GM21367 (cell line): ENCODE results near the gene CKAP5.
A peak's percentile ranks its signal among the peaks of the same experiment; 100 is the strongest.

Experiments used
- ATAC-seq: cut with Tn5 transposase; IDR thresholded peaks from one replicate; pipeline ENCODE4 v1.9.1; 2021; ENCODE audit not compliant: unreplicated experiment

CKAP5 gene

DNA sequence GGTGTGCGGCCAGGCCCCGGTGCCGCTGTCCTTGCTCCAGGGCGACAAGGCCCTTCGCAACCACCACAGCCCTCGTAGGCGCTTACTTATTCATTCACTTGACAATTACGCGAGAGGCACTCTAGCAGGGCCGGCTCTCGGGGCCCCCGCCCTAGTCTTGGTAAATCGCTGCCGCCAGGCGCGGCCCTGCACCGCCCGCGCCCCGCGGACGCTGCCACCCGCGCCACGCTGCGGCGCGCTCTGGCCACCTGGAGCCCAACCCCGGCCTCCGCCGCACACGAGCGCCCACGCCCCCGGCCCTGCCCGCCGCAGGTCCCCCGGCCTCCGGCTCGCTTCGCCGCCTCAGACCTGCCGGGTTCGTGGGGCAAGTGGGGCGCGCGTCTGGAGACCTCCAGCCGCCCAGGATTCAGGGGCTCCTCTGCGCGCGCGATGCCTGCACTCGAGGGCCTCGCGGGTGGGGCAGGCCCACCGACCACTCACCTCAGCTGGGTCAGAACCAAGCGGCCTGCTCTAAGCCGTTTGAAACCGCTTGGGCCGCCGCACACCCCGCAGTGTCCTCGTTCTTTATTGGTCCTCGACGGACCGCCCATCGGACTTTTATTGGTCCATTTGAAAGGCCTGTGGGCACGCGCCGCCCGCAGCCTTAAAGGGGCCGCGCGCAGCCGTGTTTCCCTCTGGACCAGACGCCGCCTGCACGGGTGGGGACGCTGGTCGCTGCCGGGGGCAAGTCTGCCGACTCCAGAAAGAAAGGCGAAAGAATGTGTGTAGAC, at the start of gene CKAP5:
TSS of gene CKAP5 (minus strand) at position 541 of the 770 bp plus-strand sequence. CDS start 25,049 bp downstream, outside the sequence.
- peak; percentile 94 for ATAC-seq

DNA sequence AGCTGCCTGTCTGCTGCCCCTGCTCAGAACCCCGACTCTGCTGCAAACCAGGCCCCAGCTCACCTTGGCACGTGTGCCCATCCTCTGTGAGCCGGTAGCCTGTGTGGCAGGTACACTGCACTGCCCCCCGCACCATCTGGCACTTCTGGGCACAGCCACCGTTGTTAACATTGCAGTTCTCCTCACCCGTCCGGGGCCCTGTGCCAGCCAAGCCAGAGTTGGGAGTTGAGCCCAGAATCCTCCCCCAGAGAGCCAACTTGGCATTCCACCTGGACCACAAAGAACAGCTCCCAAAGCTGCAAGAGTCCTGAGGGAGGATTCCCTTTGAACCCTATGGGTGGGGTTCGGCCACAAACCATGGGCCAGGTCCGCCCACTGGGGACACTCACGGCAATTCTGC, 49.7 kb upstream of the CKAP5 start:
- ATAC-seq, result no peak

DNA sequence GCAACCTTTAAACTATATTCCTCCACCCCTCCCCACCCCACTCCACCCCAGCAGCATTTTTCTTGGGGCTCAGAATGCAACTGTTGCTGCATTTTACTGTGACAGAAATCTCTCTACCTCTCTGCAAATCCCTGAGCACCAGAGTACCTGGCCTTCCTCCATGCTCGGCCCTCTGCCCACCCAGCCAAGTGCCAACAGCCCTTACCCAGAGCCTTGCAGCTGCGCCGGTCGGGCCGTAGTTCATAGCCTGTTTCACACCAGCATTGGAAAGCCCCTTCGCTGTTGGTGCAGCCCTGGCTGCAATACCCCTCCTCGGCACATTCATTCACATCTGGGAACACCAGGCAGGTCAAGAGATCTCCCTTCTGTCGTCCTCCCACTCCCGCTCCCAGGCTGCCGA, 48.9 kb upstream of the CKAP5 start:
- no peak for ATAC-seq

DNA sequence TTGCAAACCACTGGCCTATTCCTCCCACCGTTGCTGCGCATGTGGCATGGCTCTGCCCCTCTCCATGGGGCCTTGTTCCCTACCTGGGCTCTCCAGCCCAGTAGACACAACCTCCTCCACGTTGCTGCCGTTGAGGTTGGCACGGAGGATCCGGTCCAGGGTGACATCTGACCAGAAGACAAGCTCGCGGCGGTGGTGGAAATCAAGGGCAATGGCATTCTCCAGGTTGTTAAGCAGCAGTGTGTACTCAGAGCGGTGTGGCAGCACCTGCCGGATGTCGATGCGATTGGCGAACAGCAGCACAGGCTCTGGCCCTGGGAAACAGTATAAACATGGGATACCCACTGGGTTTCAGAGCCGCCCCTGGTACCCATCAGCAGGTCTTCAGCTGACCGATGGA, 48.4 kb upstream of the CKAP5 start:
- ATAC-seq, result no peak

DNA sequence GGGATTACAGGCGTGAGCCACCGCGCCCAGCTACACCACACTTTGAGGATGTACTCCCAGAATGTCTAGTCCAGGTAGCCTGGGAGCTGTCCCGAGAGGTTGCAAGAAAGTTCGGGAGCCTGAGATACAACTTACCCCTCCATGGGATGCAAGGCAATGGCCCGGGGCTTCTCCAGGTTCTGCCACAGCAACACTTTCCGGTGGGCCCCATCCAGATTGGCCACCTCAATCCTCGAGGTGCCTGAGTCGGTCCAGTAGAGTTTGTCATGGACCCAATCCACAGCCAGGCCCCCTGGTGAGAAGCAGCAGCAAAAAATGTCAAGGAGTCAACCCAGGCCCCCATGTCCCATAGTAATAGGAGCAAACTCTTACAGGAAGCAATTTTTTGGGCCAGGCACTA, 46.8 kb upstream of the CKAP5 start:
- ATAC-seq, result no peak

DNA sequence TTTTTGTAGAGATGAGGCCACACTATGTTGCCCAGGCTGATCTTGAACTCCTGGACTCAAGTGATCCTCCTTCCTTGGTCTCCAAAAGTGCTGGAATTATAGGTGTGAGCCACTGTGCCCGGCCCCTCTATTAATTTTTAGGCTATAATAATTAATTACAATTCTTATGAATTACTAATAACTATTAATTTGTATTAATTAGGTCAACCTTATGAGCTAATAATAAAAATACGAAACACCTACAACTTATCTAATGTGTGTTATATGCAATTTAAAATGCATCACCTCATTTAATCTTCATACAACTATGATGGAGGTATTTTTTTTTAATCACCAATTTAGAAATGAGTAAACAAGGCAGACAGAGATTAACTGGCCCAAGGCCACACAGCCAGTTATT, 46.0 kb upstream of the CKAP5 start:
- ATAC-seq, result no peak

DNA sequence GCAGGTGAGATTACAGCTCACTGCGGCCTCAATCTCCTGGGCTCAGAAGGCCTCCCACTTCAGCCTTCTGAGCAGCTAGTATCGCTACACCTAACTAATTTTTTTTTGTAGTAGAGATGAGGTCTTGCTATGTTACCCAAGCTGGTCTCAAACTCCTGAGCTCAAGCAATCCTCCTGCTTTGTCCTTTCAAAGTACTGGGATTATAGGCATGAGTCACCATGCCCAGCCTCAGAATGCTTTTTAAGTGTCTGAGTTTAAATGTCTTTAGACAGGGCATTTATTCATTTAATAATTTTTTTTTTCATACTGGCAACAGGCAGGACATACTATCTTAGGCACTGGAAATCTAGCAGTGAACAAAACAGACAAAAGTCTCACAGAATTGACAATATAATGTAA, 44.6 kb upstream of the CKAP5 start:
- no peak for ATAC-seq

DNA sequence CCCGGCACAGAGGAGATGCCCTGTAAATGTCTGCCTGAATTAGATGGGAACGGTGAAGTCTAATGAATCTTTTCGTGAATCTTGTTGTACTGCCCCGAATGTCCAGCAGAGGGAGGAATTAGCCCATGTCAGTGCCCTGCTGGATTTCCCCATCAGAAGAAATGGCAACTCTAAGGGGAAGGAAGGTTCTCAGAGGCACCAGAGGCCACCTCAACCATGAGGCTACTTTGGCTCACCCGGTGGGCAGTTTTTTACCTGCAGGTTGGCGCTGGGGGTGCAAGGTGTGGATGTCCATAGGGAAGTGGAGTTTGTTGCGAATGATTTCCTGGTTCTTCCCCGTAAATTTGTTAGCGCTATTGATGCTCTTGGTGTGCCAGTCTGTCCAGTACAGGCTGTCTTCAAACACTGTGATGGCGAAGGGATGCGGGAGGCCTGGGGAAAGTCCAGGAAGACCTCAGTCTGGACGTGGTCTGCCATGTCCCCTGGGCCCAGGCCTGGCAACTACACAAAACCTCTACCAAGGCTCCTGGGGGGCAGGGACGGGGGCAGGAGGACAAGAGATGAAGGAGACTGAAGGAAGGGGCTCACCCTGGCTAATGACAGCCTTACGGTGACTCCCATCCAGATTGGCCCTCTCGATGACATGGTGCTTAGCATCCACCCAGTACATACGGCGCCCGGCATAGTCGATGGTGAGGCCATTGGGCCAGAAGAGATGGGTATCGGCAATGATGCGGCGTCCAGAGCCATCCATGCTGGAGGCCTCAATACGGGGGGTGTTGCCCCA, 43.8 kb upstream of the CKAP5 start:
- no peak for ATAC-seq

DNA sequence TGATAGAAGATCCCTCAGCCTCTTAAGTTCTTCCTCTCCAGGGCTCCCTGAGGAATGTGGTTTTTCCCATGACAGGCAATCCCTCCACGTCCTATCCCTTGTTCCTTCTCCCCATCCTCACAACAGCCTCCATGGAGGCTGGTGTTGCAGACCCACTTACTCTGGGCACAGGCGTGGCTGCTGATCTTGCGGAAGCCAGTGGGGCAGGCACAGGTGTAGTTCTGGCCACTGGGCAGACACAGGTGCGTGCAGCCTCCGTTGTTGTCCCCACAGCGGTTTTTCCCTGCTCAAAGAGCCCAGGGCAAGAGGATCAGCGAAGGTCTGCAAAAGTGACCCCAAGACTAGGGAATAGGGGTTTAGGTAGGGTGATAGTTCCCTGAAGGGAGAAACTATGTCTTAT, 43.2 kb upstream of the CKAP5 start:
- no peak for ATAC-seq

DNA sequence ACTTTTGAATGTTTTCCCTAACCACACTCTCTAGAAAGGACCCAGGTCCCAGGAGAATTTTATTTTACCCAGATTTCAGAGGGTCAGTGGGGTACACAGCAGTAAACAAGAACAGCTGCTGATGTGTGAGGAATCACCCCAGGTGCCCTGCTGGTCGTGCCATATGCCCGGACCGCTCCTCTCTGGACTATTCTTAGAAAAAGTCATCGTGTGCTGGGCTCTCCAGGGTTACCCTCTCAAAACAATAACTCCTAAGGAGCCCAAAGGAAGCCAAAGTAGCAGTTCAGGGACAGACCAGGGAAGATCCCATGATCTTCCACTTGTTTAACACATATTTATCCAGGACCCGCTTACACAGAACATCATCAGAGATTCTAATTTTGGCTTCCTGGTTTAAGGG, 42.6 kb upstream of the CKAP5 start:
- ATAC-seq, result no peak

DNA sequence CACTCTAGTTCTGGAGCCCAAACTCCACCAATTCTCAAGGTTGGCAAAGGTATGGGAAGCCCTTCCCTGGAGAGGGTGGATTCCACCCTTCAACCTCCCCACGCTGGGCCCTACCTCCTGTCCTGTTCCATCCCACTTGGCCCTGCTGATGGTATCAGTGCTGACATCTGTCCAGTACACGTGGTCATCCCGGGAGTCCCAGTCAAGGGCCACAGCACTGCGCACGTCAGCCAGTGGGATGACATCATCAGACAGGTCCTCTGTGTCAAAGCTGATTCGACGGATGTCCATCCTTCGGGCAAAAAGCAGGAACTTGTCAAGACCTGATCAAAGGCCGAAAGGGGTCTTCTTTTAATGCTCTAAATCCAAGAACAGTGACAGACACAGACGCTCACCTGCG, 40.1 kb upstream of the CKAP5 start:
- no peak for ATAC-seq

DNA sequence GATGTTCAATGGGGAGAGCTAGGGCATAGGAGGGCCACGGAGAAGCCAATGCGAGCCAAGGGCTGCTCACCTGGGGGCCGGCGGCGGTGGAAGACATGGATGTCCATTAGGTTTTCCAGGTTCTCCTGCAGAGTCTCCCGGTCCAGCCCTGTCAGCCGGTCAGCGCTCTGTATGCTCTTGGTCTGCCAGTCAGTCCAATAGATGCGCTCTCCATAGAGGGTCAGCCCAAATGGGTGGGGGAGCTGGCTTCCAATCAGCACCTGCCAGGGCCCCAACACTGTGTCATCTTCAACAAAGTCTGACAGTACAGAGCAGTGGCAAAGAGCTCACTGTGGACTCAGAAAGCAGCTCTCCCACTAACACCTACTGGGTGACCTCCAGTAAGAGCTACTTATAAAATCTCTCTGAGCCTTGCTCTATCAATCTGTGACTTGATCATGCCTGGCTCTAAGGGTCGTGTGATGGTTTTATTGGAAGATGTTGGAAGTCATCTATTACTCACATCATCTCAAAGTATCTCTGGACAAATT, 33.0 kb upstream of the CKAP5 start:
- no peak for ATAC-seq

DNA sequence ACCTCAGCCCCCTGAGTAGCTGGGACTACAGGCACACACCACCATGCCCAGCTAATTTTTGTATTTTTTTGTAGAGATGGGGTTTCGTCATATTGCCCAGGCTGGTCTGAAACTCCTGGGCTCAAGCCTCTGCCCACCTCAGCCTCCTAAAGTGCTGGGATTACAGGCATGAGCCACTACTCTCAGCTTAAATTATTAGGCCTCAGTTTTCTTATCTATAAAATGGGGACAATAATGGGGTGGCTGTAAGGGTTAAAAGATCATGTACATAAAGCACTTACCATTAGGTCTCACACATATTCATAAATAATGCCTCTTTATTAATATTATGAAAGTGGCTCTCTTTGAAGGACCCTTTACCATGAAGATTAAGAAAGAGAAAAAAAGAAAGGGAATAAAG, 31.5 kb upstream of the CKAP5 start:
- ATAC-seq, result no peak

DNA sequence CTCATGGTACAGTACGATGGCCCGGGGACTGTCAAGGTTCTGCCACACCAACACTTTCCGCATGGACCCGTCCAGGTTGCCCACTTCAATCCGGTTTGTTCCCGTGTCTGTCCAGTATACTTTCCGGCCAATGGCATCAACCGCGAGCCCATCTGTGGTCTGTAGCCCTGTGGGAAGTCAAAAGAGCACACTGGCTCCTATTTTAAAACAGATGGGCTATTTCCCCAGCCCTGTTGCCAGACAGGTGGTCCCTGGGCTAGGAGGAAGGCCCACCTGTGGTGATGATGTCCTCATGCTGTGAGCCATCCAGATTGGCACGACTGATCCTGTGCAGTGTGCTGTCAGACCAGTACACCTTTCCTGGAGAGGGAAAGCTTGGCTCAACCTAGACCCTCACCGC, 30.4 kb upstream of the CKAP5 start:
- no peak for ATAC-seq

DNA sequence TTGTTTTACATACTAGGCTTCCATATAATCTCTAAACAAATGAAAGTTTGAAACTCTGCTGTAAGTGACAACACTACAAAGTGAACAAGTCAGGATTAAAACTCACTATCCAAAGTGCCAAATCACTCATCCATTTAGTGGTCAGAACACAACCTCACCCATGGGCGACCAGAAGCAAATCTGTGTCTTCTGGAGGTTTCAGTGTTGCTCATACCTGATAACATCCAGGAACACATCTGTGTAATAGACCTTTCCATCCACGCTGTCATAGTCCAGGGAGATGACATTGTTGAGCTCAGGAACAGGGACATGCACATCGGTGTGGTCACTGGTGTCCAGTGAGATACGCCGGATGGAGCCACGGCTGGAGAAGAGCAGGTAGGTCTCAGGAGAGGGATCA, 28.5 kb upstream of the CKAP5 start:
- no peak for ATAC-seq

DNA sequence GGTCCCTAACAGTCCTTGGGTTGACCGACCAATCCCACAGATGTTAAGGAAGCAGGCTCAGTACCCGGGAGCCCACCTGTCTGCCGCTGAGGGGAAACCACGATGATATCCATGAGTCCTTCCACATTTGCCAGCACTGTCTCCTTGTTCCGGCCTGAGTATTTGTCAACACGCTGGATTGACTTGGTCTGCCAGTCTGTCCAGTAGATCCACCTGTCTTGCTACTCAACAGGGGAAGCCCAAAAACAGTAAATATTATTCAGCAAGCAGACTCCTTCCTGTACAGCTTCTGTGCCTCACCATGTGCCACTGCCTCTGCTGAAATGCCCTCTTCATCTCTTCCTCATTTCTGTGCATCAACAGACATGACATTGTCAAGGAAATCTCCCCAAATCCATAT, 22.8 kb upstream of the CKAP5 start:
- no peak for ATAC-seq

DNA sequence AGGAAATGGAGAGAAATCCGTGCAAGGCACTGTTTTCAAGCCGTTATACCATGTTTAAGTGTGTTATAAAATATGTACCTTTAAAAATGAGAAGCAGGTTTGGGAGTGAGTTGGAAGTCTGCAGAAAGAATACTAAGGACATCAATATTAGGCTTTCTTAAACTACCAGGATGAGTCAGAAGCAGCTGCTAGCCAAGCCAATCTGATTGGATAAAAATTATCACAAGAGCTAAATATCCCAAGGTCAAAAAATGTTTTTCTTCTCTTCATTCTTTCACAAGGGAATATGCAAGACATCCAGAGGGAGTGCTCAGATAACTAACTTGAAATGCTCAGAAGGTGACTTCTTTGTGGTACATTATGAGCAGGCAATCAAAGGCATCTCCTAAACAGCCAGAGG, 19.3 kb upstream of the CKAP5 start:
- ATAC-seq, result no peak

DNA sequence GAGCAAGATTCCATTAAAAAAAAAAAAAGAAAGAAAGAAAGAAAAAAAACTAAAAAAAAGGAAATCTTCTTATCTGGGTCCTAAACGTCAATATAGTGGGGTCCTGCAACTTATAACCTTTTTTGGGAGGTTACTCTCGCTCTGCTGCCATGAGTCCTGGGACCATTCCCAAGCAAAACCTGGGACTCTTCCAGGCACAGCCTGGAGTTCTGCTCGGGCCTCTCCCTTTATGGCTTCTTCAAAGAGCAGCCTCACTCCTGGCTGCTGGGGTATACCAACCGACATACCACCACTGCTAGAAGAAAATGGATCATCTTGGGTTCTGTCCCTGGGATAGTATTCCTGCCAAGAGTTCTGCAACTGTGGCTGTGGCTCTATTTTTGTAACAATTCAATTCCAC, 14.1 kb upstream of the CKAP5 start:
- ATAC-seq, result no peak

DNA sequence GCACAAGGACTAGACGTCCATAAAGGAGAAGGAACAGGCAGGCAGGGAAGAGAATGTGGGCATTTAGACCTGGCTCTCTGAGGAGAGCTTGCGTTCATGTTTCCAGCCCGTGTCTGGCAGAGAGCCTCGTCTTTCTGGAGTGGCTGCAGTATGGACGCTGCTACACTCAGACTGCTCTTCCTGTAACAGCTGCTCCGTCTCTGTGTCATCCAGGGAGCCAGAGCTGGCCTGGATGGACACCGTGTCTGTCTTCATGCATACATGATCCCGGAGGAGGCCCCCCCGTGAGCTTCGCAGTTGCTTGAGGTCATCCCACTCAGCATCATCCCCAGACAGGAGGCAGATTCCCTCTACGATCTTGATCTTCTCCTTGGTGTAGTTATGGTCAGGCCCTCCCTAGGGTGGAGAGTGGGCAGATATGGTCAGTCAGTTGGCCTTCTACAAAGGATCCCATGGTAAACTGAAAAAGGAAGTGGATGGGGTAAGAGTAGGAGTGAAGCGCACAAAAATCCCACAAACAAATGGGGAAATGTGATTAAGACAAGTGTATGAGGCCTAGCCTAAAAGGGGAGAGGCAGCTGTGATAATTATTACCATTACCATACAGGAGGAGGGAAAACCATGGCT, 13.0 kb upstream of the CKAP5 start:
- ATAC-seq, result no peak

DNA sequence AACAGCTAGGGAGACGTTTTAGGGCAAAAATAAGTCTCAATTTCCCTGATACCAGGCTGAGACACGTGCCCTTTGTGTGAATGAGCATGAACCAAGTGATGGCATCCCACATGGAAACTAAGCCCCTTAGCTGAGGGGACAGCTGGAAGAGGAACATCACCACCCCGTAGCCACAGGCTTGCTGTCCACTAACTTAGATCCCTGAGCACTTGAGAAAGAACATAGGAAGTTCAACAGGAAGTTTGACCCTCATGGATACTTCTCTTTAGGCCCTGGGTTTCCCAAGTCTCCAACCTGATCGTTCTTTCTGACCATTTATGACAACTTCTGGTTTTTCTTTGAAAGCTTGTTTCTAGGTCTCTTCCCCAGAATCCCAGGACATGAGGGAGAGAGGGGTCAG, 11.6 kb upstream of the CKAP5 start:
- ATAC-seq, result no peak

DNA sequence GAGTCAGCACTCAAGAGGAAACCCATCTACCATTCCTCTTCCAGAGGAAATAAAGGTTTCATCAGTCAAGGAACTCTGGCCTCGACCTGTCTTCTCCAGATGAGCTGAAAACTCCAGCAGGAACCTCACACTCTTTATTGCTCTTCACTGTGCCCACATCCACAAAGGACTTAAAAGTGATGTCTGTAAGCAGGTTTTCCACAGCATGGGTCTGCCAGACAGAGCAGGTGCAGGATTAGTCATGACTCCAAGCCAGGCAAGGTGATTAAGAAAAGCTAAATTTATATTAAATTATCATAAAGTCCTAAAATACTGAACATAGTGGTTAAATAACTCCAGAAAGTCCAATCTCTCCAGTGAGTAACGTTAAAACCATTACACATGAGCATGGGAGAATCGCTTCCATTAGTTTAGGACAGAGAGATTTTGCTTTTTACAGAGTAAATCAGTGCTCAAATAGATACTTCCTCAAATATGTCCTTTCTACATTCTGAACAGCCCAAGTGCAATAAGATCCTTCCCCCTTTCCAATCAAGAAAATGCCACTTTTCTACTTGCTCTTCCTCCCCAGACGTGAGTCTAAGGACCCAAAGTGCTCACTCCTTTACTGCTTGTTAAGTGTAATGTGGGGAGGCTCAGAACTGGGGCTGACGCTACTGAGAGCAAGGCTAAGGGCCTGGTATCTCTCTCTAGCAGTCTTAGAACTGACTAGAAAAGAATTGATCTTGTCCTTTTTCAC, 10.7 kb upstream of the CKAP5 start:
- ATAC-seq, result no peak
